ENCODE measurements around the gene MYH3. TPM values are rescaled to one million over a fixed set of nuclear protein-coding genes. Genes with fewer than 3 reads are reported as not detected.

Gene MYH3
- total RNA-seq, 2 donors from 2014 or later: 1.7 to 2.0 TPM

DNA sequence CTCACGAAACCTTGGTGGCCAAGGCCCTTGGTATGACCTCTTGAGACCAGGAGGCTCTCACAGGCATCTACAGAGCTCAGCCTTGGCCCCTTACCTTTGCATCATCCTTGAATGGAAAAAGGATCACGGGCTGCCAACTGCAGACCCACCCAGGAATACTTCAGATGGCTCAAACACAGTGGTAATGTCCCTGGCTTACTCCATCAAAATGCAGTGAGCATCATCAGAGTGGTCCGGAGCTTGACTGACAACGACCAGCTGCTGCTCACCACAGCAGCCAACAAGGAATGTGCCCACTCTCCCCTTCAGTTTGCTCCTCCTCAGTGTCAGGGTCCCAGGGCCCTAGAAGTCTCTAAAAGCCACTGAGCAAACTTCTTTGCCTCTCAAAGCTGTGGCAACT, 17.6 kb upstream of the MYH3 start:
- H3K9me3 Mint-ChIP-seq: no peaks in the 10 kb centered on the region
- H3K27ac Mint-ChIP-seq: no peak overlapping the region
- no peaks in the 10 kb centered on the region for H3K27me3 ChIP-seq (ENCODE audit: control insufficient read depth, insufficient read depth, low read length, poor library complexity, severe bottlenecking)
- H3K27me3 Mint-ChIP-seq (ENCODE audit: insufficient read depth): no peaks in the 10 kb centered on the region
- H3K9me3 ChIP-seq (ENCODE audit: control insufficient read depth, low read length): no peaks in the 10 kb centered on the region
- no peaks in the 10 kb centered on the region for H3K4me1 Mint-ChIP-seq
- no peaks in the 10 kb centered on the region for H3K4me1 ChIP-seq (ENCODE audit: control insufficient read depth, insufficient read depth, low read length)
- H3K36me3 ChIP-seq (ENCODE audit: control insufficient read depth, insufficient read depth, low read length): peaks cover 32% of the 10 kb centered on the region
- TF ChIP-seq, protein P1, sequence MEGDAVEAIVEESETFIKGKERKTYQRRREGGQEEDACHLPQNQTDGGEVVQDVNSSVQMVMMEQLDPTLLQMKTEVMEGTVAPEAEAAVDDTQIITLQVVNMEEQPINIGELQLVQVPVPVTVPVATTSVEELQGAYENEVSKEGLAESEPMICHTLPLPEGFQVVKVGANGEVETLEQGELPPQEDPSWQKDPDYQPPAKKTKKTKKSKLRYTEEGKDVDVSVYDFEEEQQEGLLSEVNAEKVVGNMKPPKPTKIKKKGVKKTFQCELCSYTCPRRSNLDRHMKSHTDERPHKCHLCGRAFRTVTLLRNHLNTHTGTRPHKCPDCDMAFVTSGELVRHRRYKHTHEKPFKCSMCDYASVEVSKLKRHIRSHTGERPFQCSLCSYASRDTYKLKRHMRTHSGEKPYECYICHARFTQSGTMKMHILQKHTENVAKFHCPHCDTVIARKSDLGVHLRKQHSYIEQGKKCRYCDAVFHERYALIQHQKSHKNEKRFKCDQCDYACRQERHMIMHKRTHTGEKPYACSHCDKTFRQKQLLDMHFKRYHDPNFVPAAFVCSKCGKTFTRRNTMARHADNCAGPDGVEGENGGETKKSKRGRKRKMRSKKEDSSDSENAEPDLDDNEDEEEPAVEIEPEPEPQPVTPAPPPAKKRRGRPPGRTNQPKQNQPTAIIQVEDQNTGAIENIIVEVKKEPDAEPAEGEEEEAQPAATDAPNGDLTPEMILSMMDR (conservative IDR thresholded peaks at IDR 0.05): no peak
- H3K27ac ChIP-seq (ENCODE audit: low read depth, low read length): no peak overlapping the region
- peaks cover 45% of the 10 kb centered on the region for H3K36me3 Mint-ChIP-seq (ENCODE audit: low read depth)
- no peak for DNase-seq
- no peak overlapping the region for H3K4me3 Mint-ChIP-seq
- H3K9ac ChIP-seq (ENCODE audit: extremely low read depth, low read length, poor library complexity, severe bottlenecking): no peak overlapping the region
- H3K4me3 ChIP-seq (ENCODE audit: low read length): no peak overlapping the region
- 93 to 100% methylated on average over 3 to 4 of the region's 4 CpGs for WGBS, 2 experiments (ENCODE audit: insufficient coverage in 1 of 2, insufficient read length in 1 of 2)

- Histone ChIP-seq H3K36me3 (ENCODE audit: control insufficient read depth, insufficient read depth, low read length) (peaks cover 32% of the 10 kb centered on the region), H3K27ac (ENCODE audit: low read depth, low read length) (no peak overlapping the region), H3K9ac (ENCODE audit: extremely low read depth, low read length, poor library complexity, severe bottlenecking) (no peak overlapping the region), H3K9me3 (ENCODE audit: control insufficient read depth, low read length) (no peaks in the 10 kb centered on the region), H3K4me1 (ENCODE audit: control insufficient read depth, insufficient read depth, low read length) (no peaks in the 10 kb centered on the region), H3K27me3 (ENCODE audit: control insufficient read depth, insufficient read depth, low read length, poor library complexity, severe bottlenecking) (no peaks in the 10 kb centered on the region), H3K4me3 (ENCODE audit: low read length) (no peak overlapping the region)
- Mint-ChIP-seq H3K27ac (peak overlapping the region; percentile 30), H3K4me3 (no peak overlapping the region), H3K4me1 (no peaks in the 10 kb centered on the region), H3K36me3 (ENCODE audit: low read depth) (peaks cover 34% of the 10 kb centered on the region), H3K9me3 (no peaks in the 10 kb centered on the region), H3K27me3 (ENCODE audit: insufficient read depth) (no peaks in the 10 kb centered on the region)
- no peak for DNase-seq
- 94 to 95% methylated on average over 11 to 12 of the region's 12 CpGs for WGBS, 2 experiments (ENCODE audit: insufficient coverage in 1 of 2, insufficient read length in 1 of 2)
- TF ChIP-seq, protein P1 (conservative IDR thresholded peaks at IDR 0.05): no peak
These were observed 16.2 kb upstream of the MYH3 start for GRCh38 chr17:10673312-10673711.

DNA sequence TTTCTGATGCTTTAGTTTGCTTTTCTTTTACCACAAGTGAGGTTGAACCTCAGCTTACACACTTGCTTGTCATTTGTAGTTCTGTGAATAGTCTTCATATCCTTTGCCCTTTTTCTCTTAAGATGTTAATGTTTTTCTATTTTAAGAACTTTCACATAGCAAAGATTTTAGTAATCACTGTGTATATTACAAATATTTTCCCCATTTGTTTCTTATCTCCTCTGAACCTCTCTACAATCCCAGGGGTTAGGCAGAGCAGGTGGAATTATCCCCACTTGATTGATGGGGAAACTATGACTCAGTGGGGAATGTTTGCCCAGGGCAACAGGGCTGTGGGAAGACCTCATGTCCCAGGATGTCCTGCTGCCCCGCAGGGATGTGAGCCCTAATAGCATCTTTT, 11.7 kb upstream of the MYH3 start:
- Histone ChIP-seq H3K36me3 (ENCODE audit: control insufficient read depth, insufficient read depth, low read length) (no peaks in the 10 kb centered on the region), H3K9me3 (ENCODE audit: control insufficient read depth, low read length) (no peaks in the 10 kb centered on the region), H3K9ac (ENCODE audit: extremely low read depth, low read length, poor library complexity, severe bottlenecking) (no peak overlapping the region), H3K27ac (ENCODE audit: low read depth, low read length) (no peak overlapping the region), H3K4me3 (ENCODE audit: low read length) (no peak overlapping the region), H3K27me3 (ENCODE audit: control insufficient read depth, insufficient read depth, low read length, poor library complexity, severe bottlenecking) (no peaks in the 10 kb centered on the region), H3K4me1 (ENCODE audit: control insufficient read depth, insufficient read depth, low read length) (no peaks in the 10 kb centered on the region)
- WGBS, 2 experiments (ENCODE audit: insufficient coverage in 1 of 2, insufficient read length in 1 of 2): 100% methylated on average over 1 of the region's 1 CpG; no CpG with 5 or more reads in 1 of the 2 experiments
- Mint-ChIP-seq H3K4me3 (no peak overlapping the region), H3K9me3 (no peaks in the 10 kb centered on the region), H3K27ac (no peak overlapping the region), H3K27me3 (ENCODE audit: insufficient read depth) (no peaks in the 10 kb centered on the region), H3K4me1 (no peaks in the 10 kb centered on the region), H3K36me3 (ENCODE audit: low read depth) (peaks cover 3% of the 10 kb centered on the region)
- TF ChIP-seq, protein P1 (conservative IDR thresholded peaks at IDR 0.05): no peak
- DNase-seq: no peak
